H1 (cell line): ENCODE measurements around the gene CFAP74. TPM values are rescaled to one million over a fixed set of nuclear protein-coding genes. Genes with fewer than 3 reads are reported as not detected.

Experiments used
- CTCF ChIA-PET: fragments of 300-600 bp; sonication (Branson Sonifier 250); formaldehyde crosslinking; loops from one replicate; lab custom pipeline; 2021; ENCODE audit not compliant: partially characterized antibody; lab: Charles Lee
- POLR2A ChIA-PET: fragments of 300-600 bp; sonication (Branson Sonifier 250); formaldehyde crosslinking; loops from one replicate; lab custom pipeline; 2021; ENCODE audit warnings: inconsistent platforms; ENCODE audit not compliant: partially characterized antibody; lab: Charles Lee
- DNase-seq, 2 experiments: peaks; one replicate each; pipeline versions ENCODE4 v3.0.0 to v3.0.0-alpha.2; 2010 to 2022; ENCODE audit warnings: low spot score in 2 of 2, low read depth in 1 of 2, mixed read lengths in 1 of 2
- FAIRE-seq: peaks from 2 replicates; lab custom pipeline; 2011; peaks lifted over from hg19 to GRCh38; lab: Jason Lieb, UNC
- H2AFZ ChIP-seq: 2 replicates; pipeline ENCODE4 v1.8.1; 2012; ENCODE audit warnings: low read length, inconsistent platforms
- H2AK5ac ChIP-seq: 2 replicates; pipeline ENCODE4 v1.6.1; 2013; ENCODE audit warnings: low read depth, low read length
- H2BK120ac ChIP-seq: replicated peaks from 2 replicates; pipeline ENCODE3; 2013; ENCODE audit warnings: low read depth, low read length, inconsistent platforms
- H2BK12ac ChIP-seq: 2 replicates; pipeline ENCODE4 v1.6.1; 2013; ENCODE audit warnings: low read depth, low read length
- H2BK15ac ChIP-seq: 2 replicates; pipeline ENCODE4 v1.6.1; 2013; ENCODE audit warnings: low read length
- H2BK20ac ChIP-seq: 2 replicates; pipeline ENCODE4 v1.6.1; 2013; ENCODE audit warnings: low read length
- H2BK5ac ChIP-seq: 2 replicates; pipeline ENCODE4 v1.6.1; 2013; ENCODE audit warnings: low read depth, low read length
- H3K14ac ChIP-seq: 2 replicates; pipeline ENCODE4 v1.6.1; 2013; ENCODE audit warnings: inconsistent platforms; ENCODE audit not compliant: insufficient read length
- H3K18ac ChIP-seq: 2 replicates; pipeline ENCODE4 v1.6.1; 2013; ENCODE audit warnings: low read length; ENCODE audit errors: extremely low read depth
- H3K23ac ChIP-seq: 2 replicates; pipeline ENCODE4 v1.6.1; 2013; ENCODE audit warnings: inconsistent platforms; ENCODE audit not compliant: insufficient read length
- H3K23me2 ChIP-seq: 2 replicates; pipeline ENCODE4 v1.6.1; 2013; ENCODE audit warnings: low read depth, low read length
- H3K27ac ChIP-seq: 2 replicates; pipeline ENCODE4 v1.6.1; 2011; ENCODE audit warnings: low read depth, low read length, inconsistent platforms
- H3K27me3 ChIP-seq, 4 experiments: replicated peaks in 1 of 4; 1 replicate in 1 of 4; 2 replicates in 3 of 4; pipeline versions ENCODE4 v1.6.1 to v1.8.1; 2011 to 2013; ENCODE audit warnings: low read length in 3 of 4, mild to moderate bottlenecking in 3 of 4, inconsistent platforms in 2 of 4, mixed read lengths in 2 of 4, moderate library complexity in 1 of 4; ENCODE audit not compliant: control insufficient read depth in 3 of 4, insufficient read depth in 3 of 4; ENCODE audit errors: extremely low read depth in 1 of 4
- H3K36me3 ChIP-seq, 4 experiments: 2 replicates each; pipeline versions ENCODE4 v1.6.1 to v1.8.1; 2011 to 2013; ENCODE audit warnings: mild to moderate bottlenecking in 4 of 4, low read length in 3 of 4, moderate library complexity in 2 of 4, control low read depth in 1 of 4, inconsistent platforms in 1 of 4; ENCODE audit not compliant: insufficient read depth in 4 of 4, control insufficient read depth in 2 of 4
- H3K4ac ChIP-seq: replicated peaks from 2 replicates; pipeline ENCODE3; 2013; ENCODE audit warnings: low read length, low read depth, mixed read lengths, inconsistent platforms; ENCODE audit not compliant: insufficient read length
- H3K4me1 ChIP-seq, 4 experiments: replicated peaks in 1 of 4; 1 replicate in 1 of 4; 2 replicates in 3 of 4; pipeline versions ENCODE4 v1.6.1 to v1.8.1; 2011 to 2013; ENCODE audit warnings: low read length in 3 of 4, inconsistent platforms in 2 of 4, mixed read lengths in 1 of 4; ENCODE audit not compliant: insufficient read depth in 4 of 4, control insufficient read depth in 3 of 4
- H3K4me2 ChIP-seq, 2 experiments: 2 replicates each; pipeline versions ENCODE4 v1.6.1 to v1.8.1; 2011 to 2013; ENCODE audit warnings: low read depth in 2 of 2, low read length in 2 of 2, control low read depth in 1 of 2, inconsistent platforms in 1 of 2, mild to moderate bottlenecking in 1 of 2; ENCODE audit not compliant: insufficient read depth in 1 of 2
- H3K4me3 ChIP-seq, 4 experiments: fragments of 200-600, 300-600 bp in 1 of 4; sonication (generic), shearing (Covaris generic), sonication (Bioruptor Twin) in 1 of 4; 2 replicates each; pipeline versions ENCODE4 v1.5.1 to v1.8.1; 2011 to 2016; ENCODE audit warnings: low read length in 4 of 4, low read depth in 3 of 4, control low read depth in 2 of 4, inconsistent platforms in 2 of 4, mild to moderate bottlenecking in 2 of 4, mixed read lengths in 1 of 4, moderate library complexity in 1 of 4; ENCODE audit not compliant: insufficient read depth in 2 of 4; ENCODE audit errors: extremely low read depth in 1 of 4
- H3K56ac ChIP-seq: replicated peaks from 2 replicates; pipeline ENCODE3; 2013; ENCODE audit warnings: low read depth, mild to moderate bottlenecking, mixed read lengths, low read length, inconsistent platforms; ENCODE audit not compliant: insufficient read length
- H3K79me1 ChIP-seq: 2 replicates; pipeline ENCODE4 v1.6.1; 2013; ENCODE audit warnings: low read depth, low read length, control low read depth
- H3K79me2 ChIP-seq, 2 experiments: 2 replicates each; pipeline versions ENCODE4 v1.6.1 to v1.8.1; 2012 to 2013; ENCODE audit warnings: low read length in 2 of 2, mild to moderate bottlenecking in 2 of 2, inconsistent platforms in 1 of 2; ENCODE audit not compliant: insufficient read depth in 2 of 2, control insufficient read depth in 1 of 2
- H3K9ac ChIP-seq, 4 experiments: replicated peaks in 1 of 4; 1 replicate in 1 of 4; 2 replicates in 3 of 4; pipeline versions ENCODE4 v1.6.1 to v1.8.1; 2011 to 2013; ENCODE audit warnings: low read depth in 3 of 4, low read length in 3 of 4, control low read depth in 2 of 4, mild to moderate bottlenecking in 2 of 4, moderate library complexity in 2 of 4, inconsistent platforms in 1 of 4; ENCODE audit errors: extremely low read depth in 1 of 4
- H3K9me3 ChIP-seq, 2 experiments: 2 replicates each; pipeline versions ENCODE4 v1.6.1 to v1.8.1; 2012 to 2013; ENCODE audit warnings: mild to moderate bottlenecking in 2 of 2, moderate library complexity in 2 of 2, control low read depth in 1 of 2, inconsistent platforms in 1 of 2, low read depth in 1 of 2, low read length in 1 of 2, mixed read lengths in 1 of 2; ENCODE audit not compliant: insufficient read depth in 2 of 2
- H4K20me1 ChIP-seq, 2 experiments: replicated peaks in 1 of 2; 2 replicates each; pipeline versions ENCODE3 to v1.8.1; 2011 to 2013; ENCODE audit warnings: inconsistent platforms in 2 of 2, low read length in 2 of 2, mild to moderate bottlenecking in 1 of 2; ENCODE audit not compliant: insufficient read depth in 2 of 2, control insufficient read depth in 1 of 2
- H4K5ac ChIP-seq: 2 replicates; pipeline ENCODE4 v1.6.1; 2013; ENCODE audit warnings: low read length, low read depth, mixed read lengths, inconsistent platforms; ENCODE audit not compliant: insufficient read length
- H4K8ac ChIP-seq: 2 replicates; pipeline ENCODE4 v1.8.0; 2013; ENCODE audit warnings: mild to moderate bottlenecking, moderate library complexity, low read length, inconsistent platforms; ENCODE audit not compliant: insufficient read depth; ENCODE audit errors: extremely low read depth
- H4K91ac ChIP-seq: replicated peaks from 2 replicates; pipeline ENCODE3; 2013; ENCODE audit warnings: low read length, mixed read lengths, inconsistent platforms; ENCODE audit not compliant: insufficient read length
- WGBS, 2 experiments: shearing (Covaris generic) in 1 of 2; methylation state at CpG; one replicate each; pipeline versions ENCODE4 v1.1.6 to v1.1.7; 2013 to 2015; ENCODE audit warnings: low lambda C conversion rate in 2 of 2, mixed read lengths in 2 of 2, inconsistent platforms in 1 of 2, low coverage in 1 of 2, missing lambda C conversion rate in 1 of 2; ENCODE audit not compliant: insufficient replicate concordance in 2 of 2, insufficient coverage in 1 of 2, insufficient read length in 1 of 2; ENCODE audit errors: extremely low coverage in 1 of 2, missing lambda C conversion rate in 1 of 2; 5-methylcytosine and 5-hydroxymethylcytosine counted together
- polyA plus RNA-seq, 7 experiments: library from polyadenylated mRNA; depleted of rRNA in 3 of 7; stranded (reverse) in 5 of 7; unstranded in 2 of 7; fragments of >200 nt in 5 of 7; fragments of 200-250 nt in 2 of 7; gene quantifications; 1 replicate in 5 of 7; 2 replicates in 1 of 7; 4 replicates in 1 of 7; pipeline versions ENCODE4 v1.2.1 to v1.2.3, GENCODE V29; 2011 to 2013; ENCODE audit warnings: missing spikeins in 2 of 7, mixed read lengths in 2 of 7
- total RNA-seq: library from RNA; stranded (reverse); fragmentation: NEBNext Ultra II Directional; extraction: Animal tissue kit (Norgen Biotek cat#: 25700); gene quantifications from 2 replicates; pipeline ENCODE4 v1.2.1, GENCODE V29; 2021

CFAP74 gene
- total and polyA plus RNA-seq, 2 of the 8 experiments (the other 6 are each of a cell fraction or from before 2014, with no cell fraction given) = 0.09 to 0.20 TPM

- H2BK12ac ChIP-seq = no peak overlapping the region
- ChIA-PET POLR2A (no interaction called here), CTCF (interaction anchor here (1.0 to 1.1 kb wide), 2 partner anchors 21 to 64 kb away, joined by 3 to 6 read pairs; no protein-coding TSS in a partner anchor)
- no peak overlapping the region for H3K14ac ChIP-seq
- no peak overlapping the region for H2BK120ac ChIP-seq
- DNase-seq = no peak
- H2AFZ ChIP-seq = no peak overlapping the region
- H3K79me1 ChIP-seq = no peaks in the 10 kb centered on the region
- H3K36me3 ChIP-seq = no peaks in the 10 kb centered on the region
- H4K5ac ChIP-seq = no peak overlapping the region
- FAIRE-seq = no peak
- H3K4ac ChIP-seq = no peak overlapping the region
- no peak overlapping the region for H3K18ac ChIP-seq
- no peak overlapping the region for H2AK5ac ChIP-seq
- H2BK5ac ChIP-seq = no peak overlapping the region
- no peak overlapping the region for H3K27ac ChIP-seq
- H3K23me2 ChIP-seq = no peaks in the 10 kb centered on the region
- no peaks in the 10 kb centered on the region for H3K79me2 ChIP-seq
- H3K23ac ChIP-seq = no peak overlapping the region
- H3K4me1 ChIP-seq = no peaks in the 10 kb centered on the region
- no peak overlapping the region for H3K4me2 ChIP-seq
- no peak overlapping the region for H3K56ac ChIP-seq
- peak overlapping the region; percentile 85; the same call in 1 of the 2 replicates for H4K8ac ChIP-seq
- H4K91ac ChIP-seq = no peak overlapping the region
- H3K4me3 ChIP-seq = no peak overlapping the region
- H2BK15ac ChIP-seq = no peak overlapping the region
- WGBS, 2 experiments = 93% methylated on average over 10 of the region's 26 CpGs; no CpG with 5 or more reads in 1 of the 2 experiments
- H2BK20ac ChIP-seq = no peak overlapping the region
- no peaks in the 10 kb centered on the region for H4K20me1 ChIP-seq
- H3K9me3 ChIP-seq = peaks cover 4 to 7% of the 10 kb centered on the region in 2 experiments; a peak in 2 of 4 replicates
- no peaks in the 10 kb centered on the region for H3K27me3 ChIP-seq
- no peak overlapping the region for H3K9ac ChIP-seq
These were observed 22.5 kb downstream of the CFAP74 start for GRCh38 chr1:1981142-1981500.
